Duodenal mucosa (tissue), 2 donors: ENCODE measurements around the gene GABRR2.
"Not testable (repeated sequence)": the region's sequence is repeated elsewhere in the genome, so short reads cannot be mapped to it uniquely, and the experiment has no call there.

ENCODE experiments used
- H3K27ac ChIP-seq: one replicate; pipeline ENCODE4 v1.7.0; 2013; ENCODE audit warnings: low read depth, low read length
- H3K27me3 ChIP-seq, 2 donors: one replicate each; pipeline ENCODE4 v1.7.0; 2013; ENCODE audit warnings: low read length in 2 of 2, control low read depth in 1 of 2; ENCODE audit not compliant: insufficient read depth in 2 of 2, control insufficient read depth in 1 of 2
- H3K36me3 ChIP-seq, 2 donors: one replicate each; pipeline ENCODE4 v1.7.0; 2013; ENCODE audit warnings: low read length in 2 of 2, control low read depth in 1 of 2; ENCODE audit not compliant: insufficient read depth in 2 of 2, control insufficient read depth in 1 of 2
- H3K4me1 ChIP-seq, 2 donors: one replicate each; pipeline ENCODE4 v1.7.0; 2013; ENCODE audit warnings: low read length in 2 of 2, control low read depth in 1 of 2; ENCODE audit not compliant: insufficient read depth in 2 of 2, control insufficient read depth in 1 of 2
- H3K4me3 ChIP-seq, 2 donors: one replicate each; pipeline ENCODE4 v1.7.0; 2013; ENCODE audit warnings: low read length in 2 of 2, low read depth in 1 of 2
- H3K9ac ChIP-seq, 2 donors: one replicate each; pipeline ENCODE4 v1.7.0; 2013; ENCODE audit warnings: low read length in 2 of 2, low read depth in 1 of 2
- H3K9me3 ChIP-seq, 2 donors: one replicate each; pipeline ENCODE4 v1.7.0; 2013; ENCODE audit warnings: low read length in 2 of 2, control low read depth in 1 of 2; ENCODE audit not compliant: control insufficient read depth in 1 of 2

GABRR2 gene

GRCh38 chr6:89250239-89250638 is 64.9 kb downstream of the GABRR2 start:
- H3K4me1 ChIP-seq, result no peaks in the 10 kb centered on the region
- H3K4me3 ChIP-seq, result no peak overlapping the region
- no peak overlapping the region for H3K27ac ChIP-seq
- no peaks in the 10 kb centered on the region for H3K27me3 ChIP-seq
- H3K9ac ChIP-seq, result no peak overlapping the region
- no peaks in the 10 kb centered on the region for H3K9me3 ChIP-seq
- H3K36me3 ChIP-seq, result no peaks in the 10 kb centered on the region

- no peak overlapping the region for H3K4me3 ChIP-seq
- no peaks in the 10 kb centered on the region for H3K9me3 ChIP-seq
- no peak overlapping the region for H3K27ac ChIP-seq
- no peaks in the 10 kb centered on the region for H3K36me3 ChIP-seq
- no peaks in the 10 kb centered on the region for H3K27me3 ChIP-seq
- no peak overlapping the region for H3K9ac ChIP-seq
- peaks cover 0 to 3% of the 10 kb centered on the region in 2 donors for H3K4me1 ChIP-seq
These were observed 70.7 kb downstream of the GABRR2 start for GRCh38 chr6:89244241-89244985.

GRCh38 chr6:89243331-89243629 is 71.8 kb downstream of the GABRR2 start:
- H3K27me3 ChIP-seq, result no peaks in the 10 kb centered on the region
- no peak overlapping the region for H3K4me3 ChIP-seq
- H3K9ac ChIP-seq, result no peak overlapping the region
- no peak overlapping the region for H3K27ac ChIP-seq
- H3K9me3 ChIP-seq, result no peaks in the 10 kb centered on the region
- peaks cover 0 to 3% of the 10 kb centered on the region in 2 donors for H3K4me1 ChIP-seq
- H3K36me3 ChIP-seq, result no peaks in the 10 kb centered on the region

GRCh38 chr6:89242574-89243330 is 72.3 kb downstream of the GABRR2 start:
- Histone ChIP-seq H3K27ac (no peak overlapping the region), H3K4me1 (peaks cover 0 to 3% of the 10 kb centered on the region in 2 donors)

GRCh38 chr6:89239338-89239737 is 75.8 kb downstream of the GABRR2 start:
- Histone ChIP-seq H3K4me1 (peaks cover 0 to 6% of the 10 kb centered on the region in 2 donors), H3K36me3 (no peaks in the 10 kb centered on the region), H3K9me3 (no peaks in the 10 kb centered on the region), H3K27ac (no peak overlapping the region), H3K4me3 (no peak overlapping the region), H3K9ac (no peak overlapping the region), H3K27me3 (no peaks in the 10 kb centered on the region)

More at GRCh38 chr6:89242574-89243330, 72.3 kb downstream of the GABRR2 start:
- H3K9ac ChIP-seq, result no peak overlapping the region
- H3K27me3 ChIP-seq, result no peaks in the 10 kb centered on the region
- no peak overlapping the region for H3K4me3 ChIP-seq
- H3K9me3 ChIP-seq, result no peaks in the 10 kb centered on the region
- no peaks in the 10 kb centered on the region for H3K36me3 ChIP-seq

GRCh38 chr6:89237158-89237557 is 77.9 kb downstream of the GABRR2 start:
- Histone ChIP-seq H3K27ac (no peak overlapping the region), H3K4me3 (no peak overlapping the region), H3K36me3 (no peaks in the 10 kb centered on the region), H3K4me1 (peaks cover 0 to 4% of the 10 kb centered on the region in 2 donors), H3K9ac (no peak overlapping the region), H3K9me3 (no peaks in the 10 kb centered on the region), H3K27me3 (no peaks in the 10 kb centered on the region)

- not testable (repeated sequence) for H3K9ac ChIP-seq, H3K27ac ChIP-seq, H3K27me3 ChIP-seq, H3K4me3 ChIP-seq, H3K4me1 ChIP-seq, H3K36me3 ChIP-seq, H3K9me3 ChIP-seq
These were observed 81.5 kb downstream of the GABRR2 start for GRCh38 chr6:89233605-89234004.

- H3K36me3 ChIP-seq, result no peaks in the 10 kb centered on the region
- H3K9ac ChIP-seq, result no peak overlapping the region
- H3K27me3 ChIP-seq, result no peaks in the 10 kb centered on the region
- H3K9me3 ChIP-seq, result no peaks in the 10 kb centered on the region
- H3K4me3 ChIP-seq, result no peak overlapping the region
- H3K4me1 ChIP-seq, result no peaks in the 10 kb centered on the region
- no peak overlapping the region for H3K27ac ChIP-seq
These were observed 92.4 kb downstream of the GABRR2 start for GRCh38 chr6:89222712-89223039.

GRCh38 chr6:89221971-89222711 is 93.0 kb downstream of the GABRR2 start:
- H3K27me3 ChIP-seq, result no peaks in the 10 kb centered on the region
- H3K4me1 ChIP-seq, result no peaks in the 10 kb centered on the region
- no peak overlapping the region for H3K27ac ChIP-seq
- no peaks in the 10 kb centered on the region for H3K36me3 ChIP-seq
- H3K9me3 ChIP-seq, result no peaks in the 10 kb centered on the region
- H3K9ac ChIP-seq, result no peak overlapping the region
- no peak overlapping the region for H3K4me3 ChIP-seq

GRCh38 chr6:89221129-89221528 is 94.0 kb downstream of the GABRR2 start:
- Histone ChIP-seq H3K36me3 (no peaks in the 10 kb centered on the region), H3K27ac (no peak overlapping the region), H3K27me3 (no peaks in the 10 kb centered on the region), H3K9me3 (no peaks in the 10 kb centered on the region), H3K4me3 (no peak overlapping the region), H3K4me1 (no peaks in the 10 kb centered on the region), H3K9ac (no peak overlapping the region)
